Measurements from ENCODE around the gene GDE1. TPM values are rescaled to one million over a fixed set of nuclear protein-coding genes. Genes with fewer than 3 reads are reported as not detected.

Gene GDE1
- total and polyA plus RNA-seq, 2 donors (not counting 1 experiment from before 2014, with no cell fraction given) = 74.3 to 91.3 TPM

DNA sequence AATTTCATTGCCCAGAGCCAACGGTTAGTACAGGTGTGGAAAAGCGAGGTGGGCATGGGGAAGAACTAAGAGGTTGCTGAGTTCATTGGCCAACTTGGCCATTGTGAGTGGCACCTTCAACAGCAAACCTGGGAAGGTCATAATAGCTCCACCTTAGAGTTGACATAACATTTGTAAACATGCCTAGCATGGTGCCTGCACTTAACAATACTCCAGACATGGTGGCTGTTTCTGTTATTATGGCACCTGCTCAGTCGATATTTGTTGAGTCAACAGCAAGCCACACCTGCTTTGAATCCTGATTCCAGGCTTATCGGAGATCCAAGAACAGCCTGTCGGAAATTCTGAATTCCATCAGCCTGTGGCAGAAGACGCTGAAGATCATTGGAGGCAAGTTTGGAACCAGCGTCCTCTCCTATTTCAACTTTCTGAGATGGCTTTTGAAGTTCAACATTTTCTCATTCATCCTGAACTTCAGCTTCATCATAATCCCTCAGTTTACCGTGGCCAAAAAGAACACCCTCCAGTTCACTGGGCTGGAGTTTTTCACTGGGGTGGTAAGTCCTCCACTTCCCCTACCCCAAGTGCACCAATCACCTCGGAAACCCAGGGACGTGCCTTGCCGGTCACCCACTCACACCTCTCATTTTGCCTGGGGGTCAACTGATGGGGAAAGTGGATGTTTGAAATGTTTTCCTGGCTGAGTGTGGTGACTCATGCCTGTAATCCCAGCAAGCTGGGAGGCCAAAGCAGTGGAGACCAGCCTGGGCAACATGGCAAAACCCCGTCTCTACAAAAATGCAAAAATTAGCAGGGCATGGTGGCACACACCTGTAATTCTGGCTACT is 58.2 kb downstream of the GDE1 start:
- H3K27me3 ChIP-seq (ENCODE audit: control insufficient read depth, insufficient read depth, low read length) = no peaks in the 10 kb centered on the region
- H3K4me2 ChIP-seq (ENCODE audit: extremely low read depth, insufficient read depth, low read length) = no peak overlapping the region
- TF ChIP-seq EZH2 (IDR thresholded peaks at IDR 0.05; ENCODE audit: low read length, missing control alignments) = no peak
- TF ChIP-seq CTCF (conservative IDR thresholded peaks at IDR 0.05 in 1 of 2, IDR thresholded peaks at IDR 0.05 in 1 of 2; ENCODE audit: low read depth in 1 of 2, low read length in 2 of 2) = no peak
- no peak for DNase-seq (ENCODE audit: low read depth in 2 of 2)
- H3K9ac ChIP-seq (ENCODE audit: insufficient read depth, low read length) = no peak overlapping the region
- H3K4me1 ChIP-seq (ENCODE audit: control insufficient read depth, extremely low read depth, insufficient read depth, low read length) = no peaks in the 10 kb centered on the region
- no peak overlapping the region for H3K4me3 ChIP-seq (replicated peaks in 1 of 4; ENCODE audit: control extremely low read depth in 1 of 4, insufficient read depth in 1 of 4, low read depth in 3 of 4, low read length in 4 of 4)
- H3K9me3 ChIP-seq (ENCODE audit: control insufficient read depth, insufficient read depth, low read depth, low read length) = no peaks in the 10 kb centered on the region
- no peaks in the 10 kb centered on the region for H3K79me2 ChIP-seq (ENCODE audit: control insufficient read depth, insufficient read depth, low read length)
- H3K27ac ChIP-seq (ENCODE audit: insufficient read depth, low read length) = no peak overlapping the region
- no peaks in the 10 kb centered on the region for H3K36me3 ChIP-seq (ENCODE audit: control insufficient read depth, insufficient read depth, low read length)
- no peaks in the 10 kb centered on the region for H4K20me1 ChIP-seq (ENCODE audit: control insufficient read depth, extremely low read depth, insufficient read depth, low read length)
- H2AFZ ChIP-seq (ENCODE audit: low read length) = no peak overlapping the region

- H3K27ac ChIP-seq (ENCODE audit: insufficient read depth, low read length) = no peak overlapping the region
- H3K79me2 ChIP-seq (ENCODE audit: control insufficient read depth, insufficient read depth, low read length) = no peaks in the 10 kb centered on the region
- H3K4me2 ChIP-seq (ENCODE audit: extremely low read depth, insufficient read depth, low read length) = no peak overlapping the region
- no peaks in the 10 kb centered on the region for H3K27me3 ChIP-seq (ENCODE audit: control insufficient read depth, insufficient read depth, low read length)
- no peaks in the 10 kb centered on the region for H4K20me1 ChIP-seq (ENCODE audit: control insufficient read depth, extremely low read depth, insufficient read depth, low read length)
- H3K9ac ChIP-seq (ENCODE audit: insufficient read depth, low read length) = no peak overlapping the region
- no peak for DNase-seq (ENCODE audit: low read depth in 2 of 2)
- no peak overlapping the region for H2AFZ ChIP-seq (ENCODE audit: low read length)
- H3K36me3 ChIP-seq (ENCODE audit: control insufficient read depth, insufficient read depth, low read length) = no peaks in the 10 kb centered on the region
- H3K9me3 ChIP-seq (ENCODE audit: control insufficient read depth, insufficient read depth, low read depth, low read length) = no peaks in the 10 kb centered on the region
- H3K4me1 ChIP-seq (ENCODE audit: control insufficient read depth, extremely low read depth, insufficient read depth, low read length) = no peaks in the 10 kb centered on the region
- no peak for TF ChIP-seq EZH2 (IDR thresholded peaks at IDR 0.05; ENCODE audit: low read length, missing control alignments)
- no peak for TF ChIP-seq CTCF (conservative IDR thresholded peaks at IDR 0.05 in 1 of 2, IDR thresholded peaks at IDR 0.05 in 1 of 2; ENCODE audit: low read depth in 1 of 2, low read length in 2 of 2)
- no peak overlapping the region for H3K4me3 ChIP-seq (replicated peaks in 1 of 4; ENCODE audit: control extremely low read depth in 1 of 4, insufficient read depth in 1 of 4, low read depth in 3 of 4, low read length in 4 of 4)
Measured at GRCh38 chr16:19460397-19460796, 61.5 kb downstream of the GDE1 start.

DNA sequence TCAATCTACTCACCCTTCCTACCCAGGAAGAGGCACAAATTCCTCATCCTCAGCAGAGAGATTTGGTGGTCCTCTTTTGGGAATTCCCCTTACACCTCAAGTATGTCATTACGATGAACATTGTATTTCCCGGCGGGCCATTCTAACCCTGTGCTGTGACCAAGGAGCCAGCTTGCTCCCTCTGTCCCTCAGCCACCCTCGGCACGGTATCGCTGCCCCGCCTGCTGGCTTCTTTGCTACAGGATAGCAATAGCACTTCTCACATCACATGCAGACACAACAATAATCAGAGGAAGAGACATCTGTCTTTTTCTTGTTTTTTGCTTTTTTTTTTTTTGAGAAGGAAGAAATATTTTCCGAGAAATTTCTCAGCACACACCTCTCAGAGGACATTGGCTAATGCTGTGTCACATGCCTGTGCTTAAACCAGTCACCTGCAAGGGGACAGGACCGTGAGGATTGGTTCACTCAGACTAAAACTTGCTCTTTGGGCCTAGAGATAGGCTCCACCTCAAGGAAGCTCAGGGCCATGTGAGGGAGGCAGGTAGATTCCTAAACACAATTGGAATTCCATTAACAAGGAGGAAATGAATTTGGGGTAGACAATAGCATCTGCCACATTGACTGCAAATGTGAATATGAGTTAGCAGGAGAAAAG is 63.0 kb downstream of the GDE1 start:
- H3K4me2 ChIP-seq (ENCODE audit: extremely low read depth, insufficient read depth, low read length) = no peak overlapping the region
- TF ChIP-seq EZH2 (IDR thresholded peaks at IDR 0.05; ENCODE audit: low read length, missing control alignments) = no peak
- no peak for TF ChIP-seq CTCF (conservative IDR thresholded peaks at IDR 0.05 in 1 of 2, IDR thresholded peaks at IDR 0.05 in 1 of 2; ENCODE audit: low read depth in 1 of 2, low read length in 2 of 2)
- no peak overlapping the region for H3K4me3 ChIP-seq (replicated peaks in 1 of 4; ENCODE audit: control extremely low read depth in 1 of 4, insufficient read depth in 1 of 4, low read depth in 3 of 4, low read length in 4 of 4)
- H3K27ac ChIP-seq (ENCODE audit: insufficient read depth, low read length) = no peak overlapping the region
- H2AFZ ChIP-seq (ENCODE audit: low read length) = no peak overlapping the region
- H3K79me2 ChIP-seq (ENCODE audit: control insufficient read depth, insufficient read depth, low read length) = no peaks in the 10 kb centered on the region
- no peaks in the 10 kb centered on the region for H3K36me3 ChIP-seq (ENCODE audit: control insufficient read depth, insufficient read depth, low read length)
- H3K27me3 ChIP-seq (ENCODE audit: control insufficient read depth, insufficient read depth, low read length) = no peaks in the 10 kb centered on the region
- no peaks in the 10 kb centered on the region for H3K9me3 ChIP-seq (ENCODE audit: control insufficient read depth, insufficient read depth, low read depth, low read length)
- H4K20me1 ChIP-seq (ENCODE audit: control insufficient read depth, extremely low read depth, insufficient read depth, low read length) = no peaks in the 10 kb centered on the region
- no peak overlapping the region for H3K9ac ChIP-seq (ENCODE audit: insufficient read depth, low read length)
- DNase-seq (ENCODE audit: low read depth in 2 of 2) = no peak
- H3K4me1 ChIP-seq (ENCODE audit: control insufficient read depth, extremely low read depth, insufficient read depth, low read length) = no peaks in the 10 kb centered on the region

All from fibroblast of lung (primary cell).